ENCODE results near the gene ZNF527.
"Not testable (repeated sequence)": the region's sequence is repeated elsewhere in the genome, so short reads cannot be mapped to it uniquely, and the experiment has no call there.

The ZNF527 gene

GRCh38 chr19:37370880-37371661, at the start of gene ZNF527:
TSS of gene ZNF527 (plus strand) at chr19:37371099. CDS start at chr19:37374199, 3,100 bp downstream.
- DNase-seq, result peak; percentile 96

- DNase-seq, result no peak
Measured at GRCh38 chr19:37329686-37330085, 41.2 kb upstream of the ZNF527 start.

GRCh38 chr19:37332839-37333238, 38.1 kb upstream of the ZNF527 start:
- DNase-seq, result no peak

GRCh38 chr19:37333457-37333856, 37.4 kb upstream of the ZNF527 start:
- DNase-seq, result no peak

GRCh38 chr19:37334179-37335071, 36.5 kb upstream of the ZNF527 start:
- no peak for DNase-seq

- no peak for DNase-seq
Measured at GRCh38 chr19:37342753-37343152, 28.1 kb upstream of the ZNF527 start.

GRCh38 chr19:37346091-37346490, 24.8 kb upstream of the ZNF527 start:
- no peak for DNase-seq

- DNase-seq, result no peak
Measured at GRCh38 chr19:37348060-37348459, 22.8 kb upstream of the ZNF527 start.

GRCh38 chr19:37353968-37354367, 16.9 kb upstream of the ZNF527 start:
- no peak for DNase-seq

GRCh38 chr19:37355901-37356300, 15.0 kb upstream of the ZNF527 start:
- DNase-seq, result no peak

- DNase-seq, result no peak
Measured at GRCh38 chr19:37361994-37362393, 8.9 kb upstream of the ZNF527 start.

- DNase-seq, result no peak
Measured at GRCh38 chr19:37362733-37363132, 8.2 kb upstream of the ZNF527 start.

GRCh38 chr19:37370386-37370879, 466 bp upstream of the ZNF527 start:
- DNase-seq, result not testable (repeated sequence)

GRCh38 chr19:37389234-37389633, 18.3 kb downstream of the ZNF527 start:
- no peak for DNase-seq

- not testable (repeated sequence) for DNase-seq
Measured at GRCh38 chr19:37391399-37391798, 20.5 kb downstream of the ZNF527 start.

GRCh38 chr19:37401078-37401477, 30.2 kb downstream of the ZNF527 start:
- no peak for DNase-seq

GRCh38 chr19:37403403-37403802, 32.5 kb downstream of the ZNF527 start:
- no peak for DNase-seq

- not testable (repeated sequence) for DNase-seq
Measured at GRCh38 chr19:37406140-37406846, 35.4 kb downstream of the ZNF527 start.

GRCh38 chr19:37412700-37413099, 41.8 kb downstream of the ZNF527 start:
- DNase-seq, result no peak

GRCh38 chr19:37413313-37414084, 42.6 kb downstream of the ZNF527 start:
- DNase-seq, result no peak

All from NCI-H1694 (cell line).